ENCODE data around the gene NACC2. TPM values are rescaled to one million over a fixed set of nuclear protein-coding genes. Genes with fewer than 3 reads are reported as not detected.

Gene NACC2
- total RNA-seq, 4 donors from 2014 or later: 18.4 to 33.6 (median 22.4) TPM

- 90 to 92% methylated on average over 12 to 28 of the region's 29 CpGs for WGBS, 2 donors
- Histone ChIP-seq H3K4me3 (replicated peaks in 1 of 3) (no peak overlapping the region), H3K27ac (no peak overlapping the region), H3K9me3 (no peaks in the 10 kb centered on the region), H3K4me1 (peaks cover 7 to 42% of the 10 kb centered on the region in 2 donors), H3K27me3 (no peaks in the 10 kb centered on the region), H3K36me3 (no peaks in the 10 kb centered on the region)
- DNase-seq: no peak
- intact Hi-C loops (cut with DNase I): no loop called here
- no peak for TF ChIP-seq POLR2A (IDR thresholded peaks at IDR 0.05)
- no peak for TF ChIP-seq CTCF (IDR thresholded peaks at IDR 0.05)
Observed at GRCh38 chr9:136107953-136108647, 13.0 kb upstream of the NACC2 start.

- Histone ChIP-seq H3K27ac (no peak overlapping the region), H3K36me3 (no peaks in the 10 kb centered on the region), H3K27me3 (no peaks in the 10 kb centered on the region), H3K4me3 (replicated peaks in 1 of 3) (no peak overlapping the region), H3K9me3 (no peaks in the 10 kb centered on the region), H3K4me1 (peaks cover 7 to 42% of the 10 kb centered on the region in 2 donors)
- 76 to 90% methylated on average over 21 to 26 of the region's 29 CpGs for WGBS, 2 donors
- DNase-seq: no peak
- intact Hi-C loops (cut with DNase I): no loop called here
- TF ChIP-seq POLR2A (IDR thresholded peaks at IDR 0.05) (no peak), CTCF (IDR thresholded peaks at IDR 0.05) (no peak)
Observed at GRCh38 chr9:136107155-136107952, 12.3 kb upstream of the NACC2 start.

- Histone ChIP-seq H3K36me3 (no peaks in the 10 kb centered on the region), H3K27me3 (no peaks in the 10 kb centered on the region), H3K4me1 (peaks cover 7 to 41% of the 10 kb centered on the region in 2 donors), H3K27ac (no peak overlapping the region), H3K4me3 (replicated peaks in 1 of 3) (no peak overlapping the region), H3K9me3 (no peaks in the 10 kb centered on the region)
- intact Hi-C loops (cut with DNase I): no loop called here
- 70% methylated on average over 17 of the region's 17 CpGs for WGBS, 2 donors
- no peak for TF ChIP-seq POLR2A (IDR thresholded peaks at IDR 0.05)
- TF ChIP-seq CTCF (IDR thresholded peaks at IDR 0.05): no peak
- no peak for DNase-seq
Observed at GRCh38 chr9:136105398-136106135, 10.5 kb upstream of the NACC2 start.

- no peaks in the 10 kb centered on the region for H3K27me3 ChIP-seq
- 82 to 88% methylated on average over 5 to 6 of the region's 6 CpGs for WGBS, 2 donors
- peaks cover 2 to 35% of the 10 kb centered on the region in 2 donors for H3K4me1 ChIP-seq
- intact Hi-C loops (cut with DNase I): no loop called here
- H3K36me3 ChIP-seq: no peaks in the 10 kb centered on the region
- no peaks in the 10 kb centered on the region for H3K9me3 ChIP-seq
- no peak for TF ChIP-seq CTCF (IDR thresholded peaks at IDR 0.05)
- TF ChIP-seq POLR2A (IDR thresholded peaks at IDR 0.05): no peak
- no peak overlapping the region for H3K4me3 ChIP-seq (replicated peaks in 1 of 3)
- no peak overlapping the region for H3K27ac ChIP-seq
- no peak for DNase-seq
Observed at GRCh38 chr9:136104916-136105315, 9.8 kb upstream of the NACC2 start.
